Activated CD8-positive, alpha-beta memory T cell treated with anti-CD3 and anti-CD28 coated beads for 48 hours (primary cell): ENCODE measurements around the gene CLEC1A.

Experiments used
- DNase-seq, 3 experiments: peaks; one replicate each; pipeline ENCODE4 v3.0.0-alpha.2; 2020; ENCODE audit warnings: low read depth in 2 of 3, low spot score in 2 of 3

Gene CLEC1A

GRCh38 chr12:10101648-10102220 lies 2.9 kb upstream of the CLEC1A start:
- DNase-seq = no peak

GRCh38 chr12:10101042-10101579 lies 2.3 kb upstream of the CLEC1A start:
- DNase-seq = no peak

GRCh38 chr12:10097521-10097920 lies 1.3 kb downstream of the CLEC1A start:
- DNase-seq = no peak

GRCh38 chr12:10095971-10096370 lies 2.8 kb downstream of the CLEC1A start:
- DNase-seq = no peak

- DNase-seq = no peak
These were observed 4.0 kb downstream of the CLEC1A start for GRCh38 chr12:10094646-10095395.

GRCh38 chr12:10088955-10089900 lies 9.6 kb downstream of the CLEC1A start:
- no peak for DNase-seq

GRCh38 chr12:10088031-10088430 lies 10.8 kb downstream of the CLEC1A start:
- no peak for DNase-seq

GRCh38 chr12:10086387-10086786 lies 12.4 kb downstream of the CLEC1A start:
- DNase-seq = no peak

- no peak for DNase-seq
These were observed 14.1 kb downstream of the CLEC1A start for GRCh38 chr12:10084733-10085132.

GRCh38 chr12:10082117-10082874 lies 16.5 kb downstream of the CLEC1A start:
- no peak for DNase-seq

GRCh38 chr12:10075451-10075850 lies 23.3 kb downstream of the CLEC1A start:
- no peak for DNase-seq

GRCh38 chr12:10073261-10073660 lies 25.5 kb downstream of the CLEC1A start:
- DNase-seq = no peak

- DNase-seq = no peak
These were observed 26.7 kb downstream of the CLEC1A start for GRCh38 chr12:10072131-10072530.

- no peak for DNase-seq
These were observed 28.4 kb downstream of the CLEC1A start for GRCh38 chr12:10070380-10070779.

- DNase-seq = no peak
These were observed 28.8 kb downstream of the CLEC1A start for GRCh38 chr12:10069976-10070375.

GRCh38 chr12:10069099-10069498 lies 29.7 kb downstream of the CLEC1A start:
- DNase-seq = no peak

GRCh38 chr12:10068644-10069043 lies 30.1 kb downstream of the CLEC1A start:
- no peak for DNase-seq

GRCh38 chr12:10067942-10068341 lies 30.8 kb downstream of the CLEC1A start:
- DNase-seq = no peak

GRCh38 chr12:10067264-10067663 lies 31.5 kb downstream of the CLEC1A start:
- no peak for DNase-seq

- no peak for DNase-seq
These were observed 33.5 kb downstream of the CLEC1A start for GRCh38 chr12:10065241-10065640.

- DNase-seq = no peak
These were observed 40.4 kb downstream of the CLEC1A start for GRCh38 chr12:10058387-10058786.
